C4-2B (cell line): ENCODE data around the gene PARD6B.

Source experiments
- H3K27ac ChIP-seq: fragments of 450-650 bp; 2 replicates; pipeline ENCODE4 v1.5.1; 2017
- CTCF ChIP-seq: fragments of 450-650 bp; conservative IDR thresholded peaks from 2 replicates; pipeline ENCODE4 v1.5.1; 2017; ENCODE audit warnings: mild to moderate bottlenecking
- ZFX ChIP-seq: fragments of 450-650 bp; IDR thresholded peaks from 2 replicates; pipeline ENCODE4 v1.6.1; 2017

Gene PARD6B

GRCh38 chr20:50715694-50716093 is 15.7 kb upstream of the PARD6B start:
- no peak for TF ChIP-seq CTCF
- no peak for TF ChIP-seq ZFX
- no peak overlapping the region for H3K27ac ChIP-seq

GRCh38 chr20:50716518-50716917 is 14.9 kb upstream of the PARD6B start:
- H3K27ac ChIP-seq = no peak overlapping the region
- no peak for TF ChIP-seq ZFX
- TF ChIP-seq CTCF = no peak

- H3K27ac ChIP-seq = no peak overlapping the region
- TF ChIP-seq ZFX = no peak
- TF ChIP-seq CTCF = no peak
Measured at GRCh38 chr20:50717312-50717711, 14.1 kb upstream of the PARD6B start.

- TF ChIP-seq ZFX (no peak), CTCF (no peak)
- no peak overlapping the region for H3K27ac ChIP-seq
Measured at GRCh38 chr20:50717974-50718761, 13.2 kb upstream of the PARD6B start.

- H3K27ac ChIP-seq = no peak overlapping the region
- TF ChIP-seq ZFX (no peak), CTCF (no peak)
Measured at GRCh38 chr20:50719328-50719727, 12.1 kb upstream of the PARD6B start.

GRCh38 chr20:50720026-50720425 is 11.4 kb upstream of the PARD6B start:
- no peak overlapping the region for H3K27ac ChIP-seq
- TF ChIP-seq CTCF = no peak
- no peak for TF ChIP-seq ZFX

GRCh38 chr20:50720582-50720981 is 10.8 kb upstream of the PARD6B start:
- TF ChIP-seq CTCF (no peak), ZFX (no peak)

More at GRCh38 chr20:50720582-50720981, 10.8 kb upstream of the PARD6B start:
- H3K27ac ChIP-seq = no peak overlapping the region
